HepG2 (cell line): ENCODE measurements around the gene IPPK. TPM values are rescaled to one million over a fixed set of nuclear protein-coding genes. Genes with fewer than 3 reads are reported as not detected.

Experiments used
- ATAC-seq: fragments of 200-7000 bp; cut with Tn5 transposase; 3 replicates; pipeline ENCODE4 v1.9.1; 2020; ENCODE audit warnings: mild to moderate bottlenecking, moderate library complexity
- BruUV-seq: library from RNA; stranded (reverse); fragments of 400-500 nt; replicated peaks from 2 replicates; lab custom pipeline; 2021; lab: Mats Ljungman, UMichigan
- CTCF ChIA-PET: fragments of 300-600 bp; formaldehyde crosslinking; extraction: SDS; loops from one replicate; lab custom pipeline; 2021; ENCODE audit warnings: low total read pairs, inconsistent platforms, low intra/inter-chr PET ratio; lab: Yijun Ruan, JAX
- POLR2A ChIA-PET: fragments of 350-600 bp; sonication (Branson Sonifier 250); formaldehyde crosslinking; loops from one replicate; lab custom pipeline; 2020; ENCODE audit warnings: antibody characterized with exemption, inconsistent platforms; lab: Yijun Ruan, JAX
- DNase-seq: peaks from one replicate; pipeline ENCODE4 v3.0.0-alpha.2; 2015; ENCODE audit warnings: low spot score
- FAIRE-seq: peaks from 3 replicates; lab custom pipeline; 2011; peaks lifted over from hg19 to GRCh38; lab: Jason Lieb, UNC
- H2AFZ ChIP-seq: one replicate; pipeline ENCODE4 v1.6.1; 2011; ENCODE audit warnings: low read length, inconsistent platforms
- H3K27ac ChIP-seq: fragments of 300-600 bp; 3 replicates; pipeline ENCODE4 v1.8.0; 2011; ENCODE audit warnings: mixed run types, mild to moderate bottlenecking, mixed read lengths, low read length, inconsistent platforms; ENCODE audit not compliant: insufficient read depth; ENCODE audit errors: extremely low read length
- H3K27me3 ChIP-seq, 2 experiments: fragments of 200-600 bp in 1 of 2; 2 replicates in 1 of 2; 3 replicates in 1 of 2; pipeline versions ENCODE4 v1.6.0 to v1.8.0; 2011; ENCODE audit warnings: low read length in 2 of 2, mild to moderate bottlenecking in 2 of 2, moderate library complexity in 2 of 2, inconsistent platforms in 1 of 2; ENCODE audit not compliant: insufficient read depth in 2 of 2, control insufficient read depth in 1 of 2
- H3K36me3 ChIP-seq, 2 experiments: fragments of 200-600 bp in 1 of 2; replicated peaks in 1 of 2; 2 replicates in 1 of 2; 3 replicates in 1 of 2; pipeline versions ENCODE4 v1.5.1 to v1.8.0; 2011; ENCODE audit warnings: low read length in 2 of 2, inconsistent platforms in 1 of 2; ENCODE audit not compliant: insufficient read depth in 2 of 2, control insufficient read depth in 1 of 2
- H3K4me1 ChIP-seq: 2 replicates; pipeline ENCODE4 v1.5.1; 2012; ENCODE audit warnings: low read length, inconsistent platforms; ENCODE audit not compliant: insufficient read depth
- H3K4me2 ChIP-seq: 2 replicates; pipeline ENCODE4 v1.6.0; 2011; ENCODE audit warnings: low read depth, low read length, inconsistent platforms
- H3K4me3 ChIP-seq, 3 experiments: fragments of 200-600 bp in 1 of 3; sonication (generic), shearing (Covaris generic) in 1 of 3; replicated peaks in 1 of 3; 2 replicates each; pipeline ENCODE4 v1.5.1; 2011 to 2016; ENCODE audit warnings: low read length in 3 of 3, inconsistent platforms in 2 of 3, low read depth in 2 of 3, mild to moderate bottlenecking in 2 of 3, control low read depth in 1 of 3, mixed read lengths in 1 of 3; ENCODE audit not compliant: insufficient read depth in 1 of 3
- H3K79me2 ChIP-seq: one replicate; pipeline ENCODE4 v1.6.1; 2011; ENCODE audit warnings: low read length, inconsistent platforms; ENCODE audit not compliant: insufficient read depth
- H3K9ac ChIP-seq: 2 replicates; pipeline ENCODE4 v1.6.0; 2011; ENCODE audit warnings: mild to moderate bottlenecking, low read depth, low read length, inconsistent platforms; ENCODE audit not compliant: insufficient read depth
- H3K9me3 ChIP-seq: 2 replicates; pipeline ENCODE4 v1.5.1; 2012; ENCODE audit warnings: mild to moderate bottlenecking, low read length
- H4K20me1 ChIP-seq: 2 replicates; pipeline ENCODE4 v1.6.0; 2011; ENCODE audit warnings: inconsistent platforms, mild to moderate bottlenecking, low read length, moderate library complexity; ENCODE audit not compliant: insufficient read depth
- ARID2 ChIP-seq: sonication (generic); formaldehyde crosslinking; IDR thresholded peaks from 2 replicates; pipeline ENCODE4 v1.8.1; 2022; ENCODE audit warnings: mild to moderate bottlenecking, missing genetic modification reagents, borderline replicate concordance
- GLMP ChIP-seq: sonication (generic); formaldehyde crosslinking; IDR thresholded peaks from 2 replicates; pipeline ENCODE4 v1.9.0; 2021; ENCODE audit warnings: missing genetic modification reagents, mild to moderate bottlenecking, borderline replicate concordance
- MAZ ChIP-seq, 2 experiments: sonication (generic) in 1 of 2; formaldehyde crosslinking in 1 of 2; IDR thresholded peaks; 2 replicates each; pipeline versions ENCODE4 v1.5.0 to v1.6.1; 2012 to 2020; ENCODE audit warnings: low read depth in 2 of 2, mild to moderate bottlenecking in 2 of 2, borderline replicate concordance in 1 of 2, improper control_type of control experiment in 1 of 2, low read length in 1 of 2, missing genetic modification reagents in 1 of 2, moderate library complexity in 1 of 2
- NAIF1 ChIP-seq: sonication (generic); formaldehyde crosslinking; IDR thresholded peaks from 2 replicates; pipeline ENCODE4 v1.5.0; 2020; ENCODE audit warnings: mild to moderate bottlenecking, missing genetic modification reagents, borderline replicate concordance
- SNRNP70 ChIP-seq: fragments of 200-400 bp; formaldehyde crosslinking; IDR thresholded peaks from 2 replicates; pipeline ENCODE4 v1.6.1; 2017; ENCODE audit warnings: mild to moderate bottlenecking, low read depth, low read length, moderate library complexity
- ZKSCAN5 ChIP-seq: sonication (generic); formaldehyde crosslinking; IDR thresholded peaks from 2 replicates; pipeline ENCODE4 v1.5.1; 2020; ENCODE audit warnings: mild to moderate bottlenecking, missing genetic modification reagents
- ZNF205 ChIP-seq: IDR thresholded peaks from 2 replicates; pipeline ENCODE4 v1.6.1; 2018; ENCODE audit warnings: missing biosample characterization, missing genetic modification reagents
- ZNF256 ChIP-seq: sonication (generic); formaldehyde crosslinking; conservative IDR thresholded peaks from 2 replicates; pipeline ENCODE4 v1.4.0; 2020; ENCODE audit warnings: missing genetic modification reagents
- ZNF362 ChIP-seq: sonication (generic); formaldehyde crosslinking; IDR thresholded peaks from 2 replicates; pipeline ENCODE4 v1.4.0; 2020; ENCODE audit warnings: missing genetic modification reagents, mild to moderate bottlenecking, borderline replicate concordance
- ZNF576 ChIP-seq: sonication (generic); formaldehyde crosslinking; IDR thresholded peaks from 2 replicates; pipeline ENCODE4 v1.4.0; 2020; ENCODE audit warnings: mild to moderate bottlenecking, missing genetic modification reagents
- ZNF724P ChIP-seq: sonication (generic); formaldehyde crosslinking; IDR thresholded peaks from 2 replicates; pipeline ENCODE4 v1.8.0; 2022; ENCODE audit warnings: missing genetic modification reagents, borderline replicate concordance
- ZSCAN30 ChIP-seq: sonication (generic); formaldehyde crosslinking; IDR thresholded peaks from 2 replicates; pipeline ENCODE4 v1.5.0; 2020; ENCODE audit warnings: mild to moderate bottlenecking, missing genetic modification reagents
- WGBS: methylation state at CpG from one replicate; pipeline ENCODE4 v1.1.6; 2017; ENCODE audit warnings: low lambda C conversion rate; 5-methylcytosine and 5-hydroxymethylcytosine counted together
- in situ Hi-C: cut with HindIII; loops from 2 replicates; pipeline ENCODE4 v1.10.0; 2017; ENCODE audit warnings: low pct_unique_long_range_greater_than_20kb; ENCODE audit not compliant: extremely low pct_ligation_motif_present
- intact Hi-C: fragments of 100-400 bp; cut with micrococcal nuclease; formaldehyde crosslinking; loops from one replicate; pipeline ENCODE4 v1.10.0; 2022; ENCODE audit not compliant: unreplicated experiment
- polyA plus RNA-seq, 8 experiments: library from polyadenylated mRNA; depleted of rRNA in 3 of 8; stranded (reverse) in 7 of 8; unstranded in 1 of 8; fragments of >200 nt; fragmentation: Illumina TruSeq in 4 of 8; extraction: Trizol in 4 of 8; gene quantifications; 2 replicates each; pipeline versions ENCODE4 v1.2.1 to v1.2.3, GENCODE V29; 2011 to 2016; ENCODE audit warnings: low read depth in 4 of 8, missing spikeins in 1 of 8, mixed read lengths in 1 of 8; ENCODE audit not compliant: insufficient read depth in 1 of 8
- total RNA-seq, 5 experiments: library from RNA; depleted of rRNA; stranded (reverse); fragments of >200 nt; fragmentation: Illumina TruSeq; extraction: Trizol; gene quantifications; 2 replicates each; pipeline ENCODE4 v1.2.3, GENCODE V29; 2016; ENCODE audit warnings: low read depth in 1 of 5

Gene IPPK
- total and polyA plus RNA-seq, 2 of the 13 experiments (the other 11 are each of a cell fraction or from before 2014, with no cell fraction given), result 9.9 to 14.1 TPM

- Histone ChIP-seq H4K20me1 (no peaks in the 10 kb centered on the region), H3K9ac (no peak overlapping the region), H3K4me1 (0 out of 2 replicates have a peak, but pooled peaks cover 7% of the 10 kb centered on the region), H3K27me3 (no peaks in the 10 kb centered on the region), H3K27ac (no peak overlapping the region), H2AFZ (no peak overlapping the region), H3K4me2 (no peak overlapping the region), H3K36me3 (peaks cover 15 to 74% of the 10 kb centered on the region in 2 experiments), H3K4me3 (no peak overlapping the region), H3K9me3 (no peaks in the 10 kb centered on the region), H3K79me2 (no peaks in the 10 kb centered on the region)
- TF ChIP-seq ZSCAN30 (CRISPR knock-in tag) (no peak), ZNF205 (no peak), ZNF362 (CRISPR knock-in tag) (no peak), SNRNP70 (no peak), ARID2 (CRISPR knock-in tag) (no peak), GLMP (CRISPR knock-in tag) (no peak), NAIF1 (no peak), ZNF724P (no peak), ZNF256 (no peak), ZNF576 (CRISPR knock-in tag) (no peak), MAZ (IDR thresholded peaks at IDR 0.05; ENCODE audit: borderline replicate concordance, low read depth, low read length) (no peak), MAZ (CRISPR knock-in tag; IDR thresholded peaks at IDR 0.05; ENCODE audit: low read depth) (no peak), ZKSCAN5 (CRISPR knock-in tag) (no peak)
- intact Hi-C loops (no loop called here), in situ Hi-C loops (no loop called here)
- POLR2A ChIA-PET, result no interaction called here
- ATAC-seq (no peak), DNase-seq (no peak), FAIRE-seq (no peak)
- WGBS, result 89% methylated on average over 4 of the region's 4 CpGs
- BruUV-seq, result no TSS peak
- CTCF ChIA-PET, result no interaction called here
These were observed 24.9 kb downstream of the IPPK start for GRCh38 chr9:92645041-92645440.
